ENCODE data around the gene FAM181A.

The FAM181A gene

DNA sequence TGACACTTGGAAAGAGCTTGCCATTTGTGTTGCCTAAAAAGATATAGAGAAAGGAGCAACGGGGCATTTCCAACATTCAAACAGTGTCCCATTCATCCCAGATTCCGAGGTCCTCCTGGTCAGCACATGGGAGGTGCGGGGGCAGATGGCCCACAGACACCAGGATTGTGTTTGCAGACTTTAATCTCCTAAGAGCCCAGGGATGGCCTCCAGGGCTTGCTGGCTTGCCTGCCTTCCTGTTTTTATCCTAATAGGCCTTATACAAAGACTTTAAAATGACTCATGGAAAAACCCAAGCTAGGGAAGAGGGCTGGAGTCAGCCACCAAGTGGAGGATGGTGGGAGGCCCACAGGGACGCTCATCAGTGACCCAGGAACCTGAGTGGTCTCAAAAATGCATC lies 21.5 kb upstream of the FAM181A start:
- no peak for DNase-seq

DNA sequence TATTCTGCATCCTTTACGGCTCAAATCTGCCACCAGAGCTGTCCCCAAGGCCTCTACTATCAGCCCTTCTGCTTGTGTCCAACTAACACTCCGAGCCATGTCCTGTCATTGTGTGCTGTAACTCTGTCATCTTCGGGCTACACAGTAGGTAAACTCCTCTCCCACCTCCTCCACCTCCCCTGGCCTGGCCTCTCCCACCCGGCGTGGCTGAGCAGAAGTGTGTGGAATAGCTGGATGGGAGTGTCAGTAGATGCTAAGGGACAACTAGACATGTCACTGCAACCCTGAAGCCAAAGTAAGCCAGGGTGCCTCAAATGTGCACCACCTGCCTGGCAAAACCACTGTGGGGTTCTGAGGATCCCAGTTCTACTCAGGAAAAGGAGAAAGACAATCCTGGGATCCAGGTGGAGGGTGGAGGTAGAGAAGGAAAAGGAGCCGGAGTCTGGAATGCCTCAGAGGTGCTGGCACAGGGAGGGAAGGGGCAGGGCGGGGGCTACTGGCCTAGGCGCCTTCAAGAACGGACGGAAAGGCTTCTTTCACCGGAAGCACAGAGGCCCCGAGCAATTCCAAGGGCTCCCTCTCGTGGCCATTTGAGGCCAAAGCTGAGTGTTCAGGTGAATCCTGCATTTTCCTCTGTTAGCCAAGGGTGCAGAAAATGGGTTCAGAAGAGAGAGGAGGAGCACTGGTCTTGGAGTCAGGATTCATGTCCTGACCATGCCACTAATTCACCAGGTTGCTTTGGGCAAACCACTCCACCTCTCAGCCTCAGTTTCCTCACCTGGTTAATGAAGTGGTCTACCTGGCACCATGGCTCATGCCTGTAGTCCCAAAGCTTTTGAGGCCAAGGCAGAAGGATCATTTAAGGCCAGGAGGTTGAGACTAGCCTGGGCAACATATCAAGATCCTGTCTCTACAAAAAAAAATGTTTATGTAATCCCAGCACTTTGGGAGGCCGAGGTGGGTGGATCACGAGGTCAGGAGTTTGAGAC lies 20.5 kb upstream of the FAM181A start:
- DNase-seq, result no peak

DNA sequence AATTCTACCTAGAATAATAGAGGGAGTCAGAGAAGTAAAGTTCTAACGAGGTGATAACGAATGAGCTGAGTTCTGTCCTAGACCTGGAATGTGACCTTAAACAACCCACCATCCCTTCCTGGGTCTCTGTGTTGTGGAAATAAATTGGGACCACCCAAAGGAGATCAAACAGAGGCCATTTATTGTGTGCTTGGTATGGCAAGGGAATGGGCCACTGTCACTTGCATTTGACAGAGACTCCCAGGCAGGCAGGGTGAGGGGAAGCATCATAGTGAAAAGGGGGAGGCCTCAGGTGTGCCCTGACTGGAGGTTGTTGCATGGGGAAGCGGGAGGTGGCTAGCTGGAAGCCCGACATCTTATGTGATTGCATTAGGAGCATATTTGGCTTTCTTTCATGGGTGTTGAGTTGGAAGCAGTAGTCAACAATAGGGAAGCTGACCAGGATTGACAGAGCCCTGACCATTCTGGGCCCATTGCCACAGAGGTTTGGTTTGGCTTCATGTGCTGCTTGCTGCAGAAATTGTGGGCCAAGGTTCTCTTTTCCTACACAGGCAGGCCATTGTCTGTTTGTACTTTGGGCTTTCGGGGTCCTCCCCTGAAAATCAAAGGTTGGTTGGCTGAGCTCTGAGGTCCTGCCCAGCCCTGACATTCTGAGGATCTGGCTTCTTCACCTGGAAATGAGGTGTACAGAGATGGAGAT lies 17.6 kb upstream of the FAM181A start:
- no peak for DNase-seq

GRCh38 chr14:93911975-93912615 lies 15.0 kb upstream of the FAM181A start:
- DNase-seq, result no peak

DNA sequence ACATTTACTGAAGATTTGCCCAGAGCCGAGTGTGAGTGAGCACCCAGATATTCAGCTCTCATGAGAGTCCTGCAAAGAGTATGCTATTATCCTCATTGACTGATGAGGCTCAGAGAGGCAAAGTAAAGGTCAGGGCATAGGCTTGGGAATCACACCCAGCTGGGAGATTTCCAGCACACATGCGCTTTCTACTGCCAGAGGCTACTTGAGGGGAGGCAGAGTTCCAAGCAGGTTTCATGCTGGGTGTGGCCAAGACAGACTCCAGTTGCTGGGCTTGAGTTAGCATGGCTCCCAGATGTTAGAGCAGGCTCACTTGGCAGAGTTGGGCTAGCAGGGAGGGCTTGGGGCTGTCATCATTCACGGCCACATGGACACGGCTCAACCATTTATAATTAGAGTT lies 14.4 kb upstream of the FAM181A start:
- no peak for DNase-seq

DNA sequence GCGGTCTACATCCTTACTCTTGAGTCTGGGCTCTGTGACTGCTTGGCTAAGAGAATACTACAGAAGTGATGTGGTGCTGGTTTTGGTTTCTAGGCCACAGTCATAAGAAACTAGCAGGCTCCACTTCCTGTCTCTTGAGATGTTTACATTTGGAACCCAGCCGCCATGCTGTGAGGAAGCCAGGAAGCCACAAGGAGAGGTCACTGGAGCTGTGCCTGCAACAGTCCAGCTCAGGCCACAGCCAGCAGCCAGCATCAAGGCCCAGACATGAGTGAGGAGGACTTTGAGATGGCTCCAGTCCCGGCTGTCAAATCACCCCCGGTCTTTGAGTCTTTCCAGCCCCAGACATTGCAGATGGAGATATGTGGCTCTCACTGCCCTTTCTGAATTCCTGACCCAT lies 12.9 kb upstream of the FAM181A start:
- no peak for DNase-seq

- no peak for DNase-seq
These were observed 12.0 kb upstream of the FAM181A start for GRCh38 chr14:93915070-93915705.

DNA sequence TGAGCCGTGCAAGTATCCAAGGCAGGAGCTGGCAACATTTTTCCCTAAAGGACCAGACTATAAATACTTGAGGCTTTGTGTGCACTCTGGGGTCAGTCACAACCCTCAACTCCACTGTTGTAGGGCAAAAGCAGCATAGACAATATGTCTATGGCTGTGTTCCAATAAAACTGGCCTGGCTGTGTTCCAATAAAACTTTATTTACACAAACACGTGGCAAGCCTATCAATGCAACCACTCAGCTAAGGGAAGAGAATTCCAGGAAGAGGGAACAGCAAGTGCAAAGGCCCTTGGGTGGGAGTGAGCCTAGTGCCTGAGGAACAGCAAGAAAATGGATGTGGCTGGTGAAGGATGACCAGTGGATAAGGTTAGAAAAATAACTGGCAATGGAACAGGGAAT lies 11.3 kb upstream of the FAM181A start:
- no peak for DNase-seq

DNA sequence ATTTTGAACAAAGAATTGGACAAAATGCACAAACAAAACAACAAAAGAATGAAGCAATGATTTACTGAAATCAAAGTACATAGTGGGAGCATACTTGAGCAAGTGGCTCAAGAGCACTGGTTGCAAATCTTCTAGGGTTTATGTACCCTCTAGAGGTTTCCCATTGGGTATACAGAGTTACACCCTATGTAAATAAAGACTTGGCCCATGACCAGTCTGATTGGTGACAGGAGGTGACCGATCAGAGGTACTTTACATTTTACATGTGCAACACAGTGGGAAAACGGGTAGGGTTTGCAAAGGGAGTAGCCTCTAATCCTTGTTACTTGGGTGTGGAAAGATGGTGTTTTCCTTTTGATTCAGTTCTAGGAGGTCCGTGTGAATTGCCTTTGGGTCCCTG lies 10.6 kb upstream of the FAM181A start:
- no peak for DNase-seq

DNA sequence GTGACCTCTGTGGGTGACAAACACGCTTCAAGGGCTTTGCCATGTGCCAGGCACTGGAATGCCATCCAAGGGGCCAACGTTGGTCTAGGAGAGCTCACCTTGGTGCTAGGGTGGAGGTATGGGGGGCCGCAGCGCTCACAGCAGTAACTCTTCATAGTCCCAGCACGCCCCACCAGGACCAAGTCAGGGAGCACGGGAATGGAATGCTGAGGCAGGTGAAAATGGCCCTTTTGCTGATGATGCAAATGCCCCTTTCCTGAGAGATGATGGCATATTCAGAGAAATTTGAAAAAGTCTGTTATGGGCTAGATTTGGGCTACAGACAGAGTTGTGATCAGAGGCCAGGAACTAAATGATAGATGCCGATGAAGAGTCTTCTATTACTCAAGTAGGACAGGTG lies 10.0 kb upstream of the FAM181A start:
- no peak for DNase-seq

- no peak for DNase-seq
These were observed 5.9 kb upstream of the FAM181A start for GRCh38 chr14:93921001-93921806.

DNA sequence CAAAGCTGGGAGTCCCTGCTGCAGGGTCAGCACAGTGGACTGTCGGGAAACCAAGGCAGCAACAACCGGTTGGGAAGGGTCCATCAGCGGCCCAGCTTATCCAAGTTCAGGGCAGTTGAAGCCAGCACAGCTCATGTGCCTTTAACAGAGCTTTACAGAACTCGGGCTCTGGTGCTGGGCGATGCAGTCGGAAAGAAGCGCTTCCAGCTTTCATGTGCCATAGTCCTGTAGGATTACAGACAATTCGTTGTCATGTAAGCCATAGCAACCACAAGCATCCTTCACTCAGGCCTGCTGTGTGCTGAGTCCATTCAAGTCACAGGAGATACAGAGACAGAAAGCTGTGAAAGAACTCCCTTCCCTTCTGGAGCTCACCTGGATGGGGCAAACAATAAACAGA lies 3.5 kb upstream of the FAM181A start:
- no peak for DNase-seq

DNA sequence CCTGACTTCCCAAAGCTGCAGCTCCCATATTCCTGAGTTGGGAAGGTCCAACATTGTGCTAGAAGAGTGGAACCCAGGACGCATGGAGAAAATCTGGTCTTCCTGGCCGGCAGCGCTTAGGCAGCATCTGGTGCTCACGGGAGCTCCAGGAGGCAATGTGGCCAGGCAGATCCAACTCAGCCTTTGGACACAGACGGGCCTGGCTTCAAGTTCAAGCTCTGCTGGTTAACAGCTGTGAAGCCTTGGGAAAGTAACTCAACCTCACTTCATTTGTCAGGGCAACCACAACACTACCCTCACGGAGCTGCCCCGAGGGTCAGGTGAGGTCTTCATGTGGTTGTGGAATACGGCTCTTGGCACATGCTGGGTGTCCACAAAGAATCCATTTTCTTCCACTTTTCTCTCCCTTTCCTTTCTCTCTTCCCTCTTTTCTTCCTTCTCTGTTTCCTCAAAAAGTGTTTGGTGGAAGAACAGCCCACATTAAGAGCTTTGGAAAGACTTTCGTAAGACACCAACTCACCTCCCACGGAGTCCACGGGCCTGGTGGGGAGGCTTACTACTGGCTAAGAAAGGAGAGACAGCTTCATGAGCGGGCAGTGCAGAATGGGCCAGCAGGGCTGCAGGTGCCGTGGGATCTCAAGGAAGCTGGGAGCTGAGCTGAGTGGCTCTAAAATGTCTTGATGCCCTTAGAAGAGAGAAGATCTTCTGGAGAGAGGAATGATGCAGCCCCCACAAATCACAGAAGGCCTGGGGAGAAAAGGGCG lies 2.4 kb upstream of the FAM181A start:
- DNase-seq, result no peak

DNA sequence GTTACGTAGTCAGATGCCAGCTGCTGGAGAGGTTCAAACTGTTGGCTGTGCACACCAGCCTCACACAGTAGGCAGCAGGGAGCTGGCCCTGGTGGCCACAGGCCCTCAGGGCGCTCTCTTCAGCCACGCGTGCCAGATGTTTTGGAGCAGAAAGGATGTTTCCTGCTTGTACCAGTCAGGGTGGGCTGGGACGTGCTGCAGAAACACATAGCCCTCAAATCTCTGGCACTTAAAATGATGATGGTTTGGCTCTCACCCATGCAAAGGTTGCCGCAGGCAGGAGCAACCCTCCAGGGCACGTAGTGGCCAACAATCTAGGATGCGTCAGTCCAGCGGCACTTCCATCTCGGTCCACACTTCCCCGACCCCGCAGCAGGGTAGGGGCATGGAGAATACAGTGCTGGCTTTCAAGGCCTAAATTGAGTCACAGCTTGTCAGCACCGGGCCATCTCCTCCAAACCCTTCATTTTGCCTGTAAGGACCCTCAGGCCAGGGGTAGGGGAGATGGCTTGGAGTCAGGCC lies 1.7 kb upstream of the FAM181A start:
- no peak for DNase-seq

- DNase-seq, result no peak
These were observed 785 bp upstream of the FAM181A start for GRCh38 chr14:93926245-93926872.

- DNase-seq, result no peak
These were observed 629 bp downstream of the FAM181A start for GRCh38 chr14:93927800-93928145.

DNA sequence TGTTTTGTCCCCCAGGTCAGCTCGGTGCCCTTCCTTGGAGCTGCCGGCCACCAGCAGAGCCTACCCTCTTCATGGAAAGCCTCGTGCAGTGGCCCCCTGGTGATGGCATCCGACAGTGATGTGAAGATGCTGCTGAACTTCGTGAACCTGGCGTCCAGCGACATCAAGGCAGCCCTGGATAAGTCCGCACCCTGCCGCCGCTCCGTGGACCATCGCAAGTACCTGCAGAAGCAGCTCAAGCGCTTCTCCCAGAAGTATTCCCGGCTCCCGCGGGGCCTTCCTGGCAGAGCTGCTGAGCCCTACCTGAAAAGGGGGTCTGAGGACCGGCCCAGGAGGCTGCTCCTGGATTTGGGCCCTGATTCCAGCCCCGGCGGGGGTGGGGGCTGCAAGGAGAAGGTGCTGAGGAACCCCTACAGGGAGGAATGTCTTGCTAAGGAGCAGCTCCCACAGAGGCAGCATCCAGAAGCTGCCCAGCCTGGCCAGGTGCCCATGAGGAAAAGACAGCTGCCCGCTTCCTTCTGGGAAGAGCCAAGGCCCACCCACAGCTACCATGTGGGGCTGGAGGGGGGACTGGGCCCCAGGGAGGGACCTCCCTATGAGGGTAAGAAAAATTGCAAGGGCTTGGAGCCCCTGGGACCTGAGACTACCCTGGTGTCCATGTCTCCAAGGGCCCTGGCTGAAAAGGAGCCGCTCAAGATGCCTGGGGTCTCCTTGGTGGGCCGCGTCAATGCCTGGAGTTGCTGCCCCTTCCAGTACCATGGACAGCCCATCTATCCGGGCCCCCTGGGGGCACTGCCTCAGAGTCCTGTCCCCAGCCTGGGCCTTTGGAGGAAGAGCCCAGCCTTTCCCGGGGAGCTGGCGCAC lies 1.3 kb downstream of the FAM181A start:
- no peak for DNase-seq

- no peak for DNase-seq
These were observed 1.9 kb downstream of the FAM181A start for GRCh38 chr14:93929048-93929535.

GRCh38 chr14:93929657-93930056 lies 2.5 kb downstream of the FAM181A start:
- no peak for DNase-seq
